Measurements from ENCODE around the gene FCN3.

FCN3 gene

GRCh38 chr1:27380224-27380623 is 5.6 kb upstream of the FCN3 start:
- no peak for DNase-seq (ENCODE audit: low read depth)

- DNase-seq (ENCODE audit: low read depth): no peak
Observed at GRCh38 chr1:27379564-27380122, 5.0 kb upstream of the FCN3 start.

DNA sequence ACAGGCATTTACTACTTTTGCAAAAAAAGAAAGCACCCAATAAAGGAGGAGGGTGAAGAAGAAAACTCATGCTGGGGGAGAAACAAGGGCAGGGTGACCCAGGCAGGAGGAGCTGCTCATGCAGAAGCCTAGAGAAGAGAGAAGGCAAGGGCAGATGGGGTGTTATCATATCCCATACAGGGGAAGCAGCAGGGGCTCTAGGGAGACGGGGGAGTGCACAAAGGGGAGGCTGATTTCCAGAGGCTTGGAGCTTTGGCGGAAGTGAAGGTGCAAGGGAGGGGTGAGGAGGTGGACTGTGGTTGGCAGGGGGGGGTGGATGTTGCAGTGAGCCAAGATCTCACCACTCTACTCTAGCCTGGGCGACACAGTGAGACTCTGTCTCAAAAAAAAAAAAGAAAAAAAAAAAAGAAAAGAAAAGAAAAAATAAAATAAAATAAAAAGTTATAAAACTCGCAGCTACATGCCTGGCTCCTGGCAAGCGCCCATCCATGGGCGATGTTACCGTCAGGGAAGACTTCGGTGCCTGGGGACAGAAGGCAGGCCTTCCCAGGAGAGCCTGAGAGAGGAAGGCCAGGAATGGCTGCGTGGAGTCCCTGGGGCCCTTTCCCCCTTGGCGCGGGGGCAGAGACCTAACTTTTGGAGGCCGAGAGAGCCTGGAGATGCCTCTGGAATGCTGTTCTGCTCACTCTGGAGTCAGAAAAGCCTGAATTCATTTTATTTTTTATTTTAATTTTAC is 3.3 kb upstream of the FCN3 start:
- no peak for DNase-seq (ENCODE audit: low read depth)

DNA sequence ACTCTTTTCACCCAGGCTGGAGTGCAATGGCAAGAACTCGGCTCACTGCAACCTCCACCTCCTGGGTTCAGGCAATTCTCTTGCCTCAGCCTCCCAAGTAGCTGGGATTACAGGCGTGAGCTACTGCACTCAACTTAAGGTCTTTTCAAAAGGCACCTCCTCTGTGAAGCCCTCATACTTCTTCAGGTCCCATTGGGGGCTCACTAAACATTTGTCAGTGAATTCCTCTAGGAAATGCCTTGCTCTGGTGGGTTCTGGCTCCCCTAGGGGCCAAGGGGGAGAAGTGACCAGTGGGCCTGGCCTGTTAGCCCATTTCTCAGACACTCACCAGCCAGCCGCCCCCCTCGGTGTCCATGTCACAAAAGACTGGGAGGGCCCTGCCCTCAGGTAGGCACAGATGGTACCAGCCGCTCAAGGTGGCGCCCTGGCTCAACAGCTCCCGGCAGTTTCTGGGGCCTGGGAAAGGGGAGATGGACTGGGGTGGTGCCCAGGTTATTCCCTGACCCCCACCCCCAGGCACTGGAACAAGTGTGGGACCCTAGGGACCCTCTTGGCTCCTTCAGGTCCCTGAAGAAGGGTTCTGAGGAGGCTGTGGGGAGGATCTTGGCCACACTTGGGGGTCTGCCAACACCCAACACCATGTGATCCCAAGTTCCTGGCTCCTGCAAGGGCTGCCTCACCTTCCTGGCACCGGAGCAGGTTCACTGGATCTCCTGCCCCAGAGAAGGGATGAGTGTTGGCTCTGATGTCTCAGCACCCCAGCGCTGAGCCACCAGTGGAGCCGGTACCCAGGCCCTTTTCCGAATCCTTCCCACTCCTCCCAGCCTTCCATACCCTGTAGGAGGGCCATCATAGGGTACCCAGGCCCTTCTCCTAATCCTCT is 1.6 kb downstream of the FCN3 start:
- DNase-seq (ENCODE audit: low read depth): no peak

- no peak for DNase-seq (ENCODE audit: low read depth)
Observed at GRCh38 chr1:27372022-27372807, 2.4 kb downstream of the FCN3 start.

GRCh38 chr1:27368869-27369582 is 5.6 kb downstream of the FCN3 start:
- DNase-seq (ENCODE audit: low read depth): no peak

GRCh38 chr1:27367160-27367650 is 7.4 kb downstream of the FCN3 start:
- DNase-seq (ENCODE audit: low read depth): no peak

DNA sequence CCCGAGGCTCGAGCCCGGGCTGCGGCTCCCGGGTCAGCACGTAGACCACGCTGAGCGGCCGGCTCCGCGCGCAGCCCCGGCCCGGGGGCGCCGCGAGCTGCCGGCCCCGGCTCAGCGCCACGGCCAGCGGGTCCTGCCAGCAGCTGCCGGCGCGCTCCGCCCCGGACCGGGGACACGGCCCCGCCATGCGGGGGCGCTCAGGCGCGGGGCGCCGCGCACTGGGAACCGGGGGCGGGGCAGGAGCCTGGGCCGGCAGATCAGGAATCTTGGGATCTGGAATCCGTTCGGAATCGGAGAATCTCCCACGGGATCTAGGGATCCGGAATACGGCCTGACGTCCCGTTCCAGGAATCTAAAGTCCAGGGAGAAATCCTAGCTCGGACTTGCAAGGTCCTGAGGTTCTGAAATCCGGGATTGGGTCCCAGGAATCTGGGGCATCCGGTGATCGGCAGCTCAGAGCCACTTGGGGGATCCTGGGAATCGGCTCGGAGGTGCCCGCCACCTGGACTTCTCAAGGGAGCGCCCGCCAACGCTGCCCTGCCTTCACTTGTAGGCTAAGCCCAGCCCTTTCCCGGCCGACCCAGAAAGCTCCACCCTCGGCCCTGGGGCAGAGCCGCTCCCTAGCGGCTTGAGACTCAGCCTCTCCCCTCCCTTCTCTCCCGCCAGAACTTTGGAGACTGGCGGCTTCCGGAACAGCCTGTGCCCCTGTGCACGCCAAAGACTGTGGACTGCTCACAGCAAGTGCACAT is 8.0 kb downstream of the FCN3 start, which contains the start of gene MAP3K6:
MAP3K6 (minus strand) TSS at position 551 of the 749 bp plus-strand sequence; CDS start at position 187, 364 bp downstream.
- DNase-seq (ENCODE audit: low read depth): peak; percentile 71

DNA sequence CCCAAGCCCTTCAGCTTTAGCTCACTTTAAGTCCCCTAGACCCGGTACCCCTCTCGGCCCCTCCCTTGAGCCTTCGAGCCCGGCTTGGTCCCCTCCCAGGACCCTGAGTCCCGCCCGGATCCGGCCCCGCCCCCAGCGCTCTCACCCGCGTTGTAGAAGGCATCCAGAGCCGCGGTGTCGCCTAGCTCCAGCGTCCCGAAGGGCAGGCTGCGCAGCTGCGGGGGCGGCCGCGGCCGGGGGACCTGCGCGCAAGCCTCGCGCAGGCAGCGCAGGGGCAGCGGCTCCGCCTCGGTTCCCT is 8.6 kb downstream of the FCN3 start:
- peak; percentile 47 for DNase-seq (ENCODE audit: low read depth)

- DNase-seq (ENCODE audit: low read depth): peak; percentile 77
Observed at GRCh38 chr1:27365372-27366112, 9.1 kb downstream of the FCN3 start.

DNA sequence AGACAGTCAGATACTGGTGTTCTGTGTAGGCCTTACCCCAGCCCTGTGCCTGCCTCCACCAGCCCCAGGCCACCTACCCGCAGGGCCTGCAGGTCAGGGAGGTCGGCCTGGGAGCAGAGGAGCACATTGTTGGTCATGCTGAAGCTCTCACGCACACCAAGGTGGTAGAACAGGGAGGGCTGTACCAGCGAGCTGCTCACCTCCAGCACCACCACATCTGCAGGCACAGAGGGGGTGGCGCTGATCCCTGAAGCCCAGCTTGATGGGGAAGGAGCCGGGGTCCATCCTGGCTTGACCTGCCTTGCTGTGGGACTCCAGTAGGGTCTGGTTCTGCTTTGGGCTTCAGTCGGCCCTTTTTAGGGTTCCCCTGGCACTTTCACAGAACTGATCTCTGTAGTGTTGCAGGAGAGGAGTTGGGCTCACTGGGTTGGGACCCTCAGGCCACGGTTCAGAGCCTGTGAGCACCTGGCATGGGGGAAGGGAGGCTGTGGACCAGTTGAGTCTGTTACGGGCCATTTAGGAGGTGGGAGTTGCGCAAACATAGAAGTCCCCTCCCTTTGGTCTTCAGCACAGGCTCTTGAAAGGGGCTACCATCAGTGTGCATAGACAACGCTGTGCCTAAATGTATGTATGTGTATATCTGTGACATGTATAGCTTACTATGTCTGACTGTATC is 9.8 kb downstream of the FCN3 start:
- DNase-seq (ENCODE audit: low read depth): no peak

GRCh38 chr1:27363766-27364695 is 10.6 kb downstream of the FCN3 start:
- DNase-seq (ENCODE audit: low read depth): no peak

- DNase-seq (ENCODE audit: low read depth): no peak
Observed at GRCh38 chr1:27361553-27361952, 13.1 kb downstream of the FCN3 start.

DNA sequence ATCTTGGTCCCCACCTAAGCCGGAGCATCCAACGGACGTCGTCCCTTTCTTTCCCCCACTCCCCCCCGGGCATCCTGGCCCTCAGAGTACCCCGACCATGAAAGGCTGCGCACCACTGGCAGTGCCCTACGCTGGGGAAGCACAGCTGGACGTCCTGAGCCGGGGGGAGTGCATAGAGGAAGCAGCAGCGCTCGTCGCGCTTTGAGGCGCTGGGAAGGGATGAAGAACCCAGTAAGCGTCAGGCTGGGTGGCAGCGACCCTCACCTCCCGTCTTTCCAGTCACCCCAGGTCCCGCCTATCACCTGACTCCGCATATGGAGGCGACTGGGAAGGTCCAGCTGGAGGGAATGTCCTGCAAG is 13.6 kb downstream of the FCN3 start:
- no peak for DNase-seq (ENCODE audit: low read depth)

GRCh38 chr1:27360159-27361043 is 14.2 kb downstream of the FCN3 start:
- no peak for DNase-seq (ENCODE audit: low read depth)

DNA sequence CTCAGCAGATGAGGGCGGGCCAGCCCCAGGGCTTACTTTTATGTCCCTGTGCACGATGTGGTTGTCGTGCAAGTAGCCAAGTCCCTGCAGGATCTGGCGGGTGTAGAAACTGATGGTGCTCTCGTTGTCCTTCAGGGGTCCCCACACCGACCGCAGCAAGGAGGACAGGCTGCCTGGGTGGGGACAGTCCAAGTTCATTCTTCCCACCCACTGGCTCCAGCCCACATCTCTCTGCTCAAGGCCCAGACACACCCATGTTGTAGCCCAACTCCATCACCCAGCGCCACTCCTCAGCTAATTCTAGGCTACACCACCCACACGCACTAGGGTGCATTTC is 14.8 kb downstream of the FCN3 start:
- DNase-seq (ENCODE audit: low read depth): no peak

DNA sequence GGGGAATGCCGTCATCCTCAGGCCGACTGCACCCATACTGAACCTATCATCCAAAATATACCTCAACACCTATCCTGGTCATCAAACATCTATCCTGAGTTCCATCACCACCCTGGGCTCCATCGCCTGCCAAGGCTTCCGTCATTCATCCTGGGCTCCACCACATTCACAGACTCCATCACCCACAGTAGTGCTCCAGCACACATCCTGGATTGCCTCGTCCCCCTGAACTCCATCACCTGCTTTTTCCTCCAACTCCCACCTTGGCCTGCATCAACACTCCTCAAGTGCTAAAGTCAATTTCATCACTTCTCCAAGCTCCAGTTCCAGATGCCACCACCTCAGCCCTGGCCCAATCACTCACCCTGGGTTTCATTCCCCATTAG is 15.7 kb downstream of the FCN3 start:
- DNase-seq (ENCODE audit: low read depth): no peak
